DMS79 (cell line): ENCODE results near the gene FANCC.

Experiments
- DNase-seq: peaks from one replicate; lab custom pipeline; 2025; lab: John Stamatoyannopoulos, UW

Gene FANCC, protein sequence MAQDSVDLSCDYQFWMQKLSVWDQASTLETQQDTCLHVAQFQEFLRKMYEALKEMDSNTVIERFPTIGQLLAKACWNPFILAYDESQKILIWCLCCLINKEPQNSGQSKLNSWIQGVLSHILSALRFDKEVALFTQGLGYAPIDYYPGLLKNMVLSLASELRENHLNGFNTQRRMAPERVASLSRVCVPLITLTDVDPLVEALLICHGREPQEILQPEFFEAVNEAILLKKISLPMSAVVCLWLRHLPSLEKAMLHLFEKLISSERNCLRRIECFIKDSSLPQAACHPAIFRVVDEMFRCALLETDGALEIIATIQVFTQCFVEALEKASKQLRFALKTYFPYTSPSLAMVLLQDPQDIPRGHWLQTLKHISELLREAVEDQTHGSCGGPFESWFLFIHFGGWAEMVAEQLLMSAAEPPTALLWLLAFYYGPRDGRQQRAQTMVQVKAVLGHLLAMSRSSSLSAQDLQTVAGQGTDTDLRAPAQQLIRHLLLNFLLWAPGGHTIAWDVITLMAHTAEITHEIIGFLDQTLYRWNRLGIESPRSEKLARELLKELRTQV

DNA sequence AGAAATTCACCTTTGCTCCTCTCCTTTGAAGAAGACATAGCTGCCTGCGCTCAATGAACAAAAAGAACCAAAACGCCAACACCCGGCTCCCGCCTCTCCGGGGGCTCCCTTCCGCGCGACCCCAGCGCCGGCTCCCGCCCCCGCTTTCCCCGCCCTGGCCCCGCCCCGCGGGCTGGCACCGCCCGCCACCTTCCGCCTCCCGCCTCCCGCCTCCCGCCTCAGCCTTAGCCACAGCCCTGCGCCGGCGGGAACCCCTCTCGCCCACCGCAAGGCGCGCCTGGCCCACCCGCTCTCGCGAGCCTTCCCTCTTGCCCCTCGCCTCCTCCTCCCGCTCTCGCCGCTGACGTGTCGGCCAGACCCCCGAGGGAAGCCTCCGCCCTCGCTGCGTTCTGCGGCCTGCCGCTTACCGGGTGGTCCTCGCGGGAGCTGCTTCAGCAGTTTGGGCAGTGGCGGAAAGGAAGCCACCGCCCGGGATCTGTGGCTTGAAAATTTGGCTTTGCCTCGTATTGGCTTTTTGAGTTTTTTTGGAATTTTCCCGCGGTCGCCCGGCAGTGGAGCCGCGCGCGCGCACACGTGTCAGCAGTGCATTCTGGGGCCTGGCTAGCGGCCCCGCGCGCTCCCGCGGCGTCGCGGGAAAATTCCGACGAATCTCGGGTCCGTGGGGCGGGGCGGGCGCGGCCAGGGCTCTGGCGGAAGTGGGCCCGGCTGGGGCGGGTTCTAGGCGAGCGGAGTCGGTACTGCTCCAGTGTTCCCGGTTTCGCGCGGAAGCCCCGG, at the start of gene FANCC:
Gene FANCC (minus strand): TSS at position 591 of the 774 bp plus-strand sequence. CDS start 68,418 bp downstream, outside the sequence.
- DNase-seq = peak; percentile 29

DNA sequence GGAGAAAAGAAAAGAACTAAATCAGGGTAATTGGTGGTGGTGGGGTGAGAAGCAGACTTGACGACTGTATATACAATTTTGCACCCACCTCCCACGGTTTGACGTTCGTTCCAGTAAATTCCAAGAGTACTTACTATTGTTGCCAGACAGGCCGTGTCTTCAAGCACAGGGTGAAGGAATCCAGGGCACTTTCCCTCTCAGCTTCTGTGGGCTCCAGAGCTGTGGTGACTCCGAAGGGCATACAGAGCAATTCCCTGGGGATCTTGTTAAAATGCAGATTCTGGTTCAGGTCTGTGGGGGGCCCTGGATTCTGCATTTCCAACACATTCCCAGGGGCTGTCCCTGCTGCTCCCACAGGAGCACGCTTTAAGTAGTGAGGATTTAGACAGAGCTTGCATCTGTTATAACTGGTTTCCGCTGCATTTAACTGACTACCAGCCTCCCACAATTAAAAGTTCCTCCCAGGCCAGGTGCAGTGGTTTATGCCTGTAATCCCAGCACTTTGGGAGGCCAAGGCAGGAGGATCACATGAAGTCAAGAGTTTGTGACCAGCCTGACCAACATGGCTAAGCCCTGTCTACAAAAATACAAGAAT, 49.3 kb upstream of the FANCC start:
- DNase-seq = no peak

DNA sequence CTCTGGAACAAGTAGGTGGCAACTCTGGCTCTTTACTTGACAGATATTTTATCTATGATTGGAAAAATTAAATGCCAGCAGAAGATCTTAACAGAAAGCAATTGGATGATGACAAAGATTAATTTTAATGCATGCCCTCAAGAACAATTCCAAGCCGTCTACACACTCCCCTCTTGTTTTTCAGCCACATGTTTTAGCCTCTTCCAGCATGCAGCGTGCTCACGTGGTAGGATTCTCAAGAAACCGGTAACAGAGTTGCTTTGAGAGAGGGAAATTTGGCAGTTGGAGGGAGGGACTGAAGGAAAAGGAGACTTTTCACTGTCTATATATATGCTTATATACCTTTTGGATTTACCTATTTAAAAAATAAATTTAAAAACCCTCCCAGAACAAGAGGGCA, 48.3 kb upstream of the FANCC start:
- DNase-seq = no peak

DNA sequence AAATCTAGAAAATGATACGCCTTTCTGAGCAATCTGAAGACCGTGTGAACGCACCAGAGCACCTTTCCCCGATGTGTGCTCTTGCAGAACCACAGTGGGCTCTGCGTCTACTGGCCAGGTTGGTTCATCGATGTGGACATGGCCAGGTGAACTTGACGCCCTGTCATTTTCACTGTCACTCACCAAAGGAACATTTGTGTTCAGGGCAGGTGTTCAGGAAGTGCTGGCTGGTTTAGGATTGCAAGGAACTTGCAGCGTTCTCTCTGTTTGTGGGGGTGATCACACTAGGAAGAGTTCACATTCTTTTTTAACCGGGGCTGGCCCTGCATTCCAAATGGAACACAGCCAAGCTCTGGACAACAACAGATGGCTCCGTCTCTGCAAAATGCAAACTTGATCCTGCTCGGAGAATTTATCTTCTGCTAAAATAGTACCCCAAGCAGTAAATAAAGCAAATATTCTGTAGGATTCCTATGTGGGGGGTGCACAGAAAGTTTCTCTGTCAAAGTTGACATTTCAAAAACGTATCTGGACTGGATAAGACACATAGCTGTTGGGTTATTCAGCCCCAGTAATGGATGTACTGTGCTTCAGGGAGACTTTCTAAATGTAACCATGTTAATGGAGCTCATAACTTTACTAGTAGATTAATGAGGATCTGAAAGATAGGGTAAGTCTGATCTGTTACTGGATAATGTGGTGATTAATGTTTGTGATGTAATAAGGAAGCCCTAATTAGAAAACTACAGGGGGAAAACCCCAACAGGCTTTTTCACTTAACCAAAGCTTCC, 45.7 kb upstream of the FANCC start:
- DNase-seq = no peak

DNA sequence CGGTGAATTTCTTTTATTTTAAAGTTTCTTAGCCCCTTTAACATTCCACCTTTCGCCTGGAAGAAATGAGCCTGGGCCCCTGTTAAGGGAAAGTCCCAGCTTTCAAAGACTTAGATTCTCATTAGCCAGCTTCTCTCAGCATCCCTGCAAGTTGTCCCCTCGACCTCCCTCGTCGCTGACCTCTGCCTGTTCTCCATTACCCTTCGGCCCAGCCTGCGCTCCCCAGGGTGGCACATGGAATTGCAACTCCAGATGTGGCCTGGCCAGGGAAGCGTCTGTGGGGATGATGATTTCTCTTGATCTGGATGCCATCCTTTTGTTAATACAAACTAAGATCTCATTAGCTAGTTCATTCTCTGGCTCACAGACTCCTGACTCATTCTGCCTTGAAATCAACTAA, 43.4 kb upstream of the FANCC start:
- no peak for DNase-seq

DNA sequence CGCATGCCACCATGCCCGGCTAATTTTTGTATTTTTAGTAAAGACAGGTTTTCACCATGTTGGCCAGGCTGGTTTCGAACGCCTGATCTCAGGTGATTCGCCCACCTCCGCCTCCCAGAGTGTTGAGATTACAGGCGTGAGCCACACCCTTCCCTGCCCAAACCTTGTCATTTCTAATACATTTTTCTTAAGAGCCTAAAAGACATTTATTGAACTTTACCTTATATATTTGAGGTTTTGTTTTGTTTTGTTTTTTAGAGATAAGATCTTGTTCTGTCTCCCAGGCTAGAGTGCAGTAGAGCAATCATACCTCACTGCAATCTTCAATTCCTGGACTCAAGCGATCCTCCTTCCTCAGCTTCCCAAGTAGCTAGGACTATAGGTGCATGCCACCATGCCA, 39.8 kb upstream of the FANCC start:
- DNase-seq = no peak

DNA sequence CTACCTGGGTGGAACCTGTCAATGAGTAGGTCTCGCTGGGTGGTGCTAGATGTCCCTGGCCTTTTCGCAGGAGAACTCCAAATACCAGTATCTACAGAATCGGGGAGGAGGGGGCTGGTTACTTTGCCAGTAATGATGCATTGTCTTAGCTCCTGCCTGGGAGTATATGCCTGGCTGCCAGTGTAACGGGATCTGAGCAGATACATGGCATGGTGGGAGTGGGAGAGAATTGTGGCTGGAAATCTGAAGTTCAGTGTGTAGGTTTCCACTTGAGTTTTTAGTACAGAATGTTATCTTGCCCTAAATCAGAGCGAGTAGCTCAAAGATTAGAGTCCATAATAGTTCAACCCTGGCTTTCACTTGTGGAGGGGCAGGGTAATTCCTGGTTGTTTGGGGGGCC, 38.0 kb upstream of the FANCC start:
- no peak for DNase-seq

DNA sequence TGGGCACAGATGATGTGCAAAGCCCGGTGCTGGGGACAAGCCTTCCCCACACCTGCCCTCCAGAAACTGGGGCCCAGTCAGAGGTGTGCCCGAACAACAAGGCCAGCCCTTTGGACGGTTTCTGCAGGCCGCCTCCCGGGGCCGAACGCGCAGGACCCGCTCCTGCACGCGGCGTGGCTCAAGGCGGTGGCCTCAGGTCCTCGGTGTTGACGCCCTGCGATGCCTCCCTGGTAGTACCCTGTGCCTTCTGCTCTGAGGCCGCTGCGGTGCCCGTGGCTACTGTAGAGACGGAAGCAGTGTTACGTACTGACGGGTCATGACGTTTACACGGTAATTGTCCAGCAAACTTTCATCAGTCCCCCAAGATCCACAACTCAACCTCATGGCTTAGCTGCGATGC, 33.5 kb upstream of the FANCC start:
- no peak for DNase-seq

DNA sequence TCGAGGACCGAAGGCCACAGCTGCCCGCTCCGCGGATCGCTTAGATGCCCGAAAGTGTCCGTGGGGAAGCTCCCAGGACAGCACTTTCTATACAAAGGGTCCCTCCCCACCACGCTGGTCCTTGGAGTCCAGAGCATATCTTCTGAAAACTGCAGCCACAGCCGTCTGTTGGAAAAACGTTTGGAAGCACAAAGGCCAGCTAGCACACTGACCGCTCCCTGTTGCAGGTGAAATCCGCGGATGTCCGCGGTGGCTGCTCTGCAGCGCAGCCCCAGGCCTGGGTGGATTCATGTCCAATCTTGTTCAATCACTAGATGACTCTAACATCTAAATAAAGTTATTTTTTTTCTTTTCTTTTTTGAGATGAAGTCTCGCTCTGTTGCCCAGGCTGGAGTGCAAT, 32.8 kb upstream of the FANCC start:
- no peak for DNase-seq

DNA sequence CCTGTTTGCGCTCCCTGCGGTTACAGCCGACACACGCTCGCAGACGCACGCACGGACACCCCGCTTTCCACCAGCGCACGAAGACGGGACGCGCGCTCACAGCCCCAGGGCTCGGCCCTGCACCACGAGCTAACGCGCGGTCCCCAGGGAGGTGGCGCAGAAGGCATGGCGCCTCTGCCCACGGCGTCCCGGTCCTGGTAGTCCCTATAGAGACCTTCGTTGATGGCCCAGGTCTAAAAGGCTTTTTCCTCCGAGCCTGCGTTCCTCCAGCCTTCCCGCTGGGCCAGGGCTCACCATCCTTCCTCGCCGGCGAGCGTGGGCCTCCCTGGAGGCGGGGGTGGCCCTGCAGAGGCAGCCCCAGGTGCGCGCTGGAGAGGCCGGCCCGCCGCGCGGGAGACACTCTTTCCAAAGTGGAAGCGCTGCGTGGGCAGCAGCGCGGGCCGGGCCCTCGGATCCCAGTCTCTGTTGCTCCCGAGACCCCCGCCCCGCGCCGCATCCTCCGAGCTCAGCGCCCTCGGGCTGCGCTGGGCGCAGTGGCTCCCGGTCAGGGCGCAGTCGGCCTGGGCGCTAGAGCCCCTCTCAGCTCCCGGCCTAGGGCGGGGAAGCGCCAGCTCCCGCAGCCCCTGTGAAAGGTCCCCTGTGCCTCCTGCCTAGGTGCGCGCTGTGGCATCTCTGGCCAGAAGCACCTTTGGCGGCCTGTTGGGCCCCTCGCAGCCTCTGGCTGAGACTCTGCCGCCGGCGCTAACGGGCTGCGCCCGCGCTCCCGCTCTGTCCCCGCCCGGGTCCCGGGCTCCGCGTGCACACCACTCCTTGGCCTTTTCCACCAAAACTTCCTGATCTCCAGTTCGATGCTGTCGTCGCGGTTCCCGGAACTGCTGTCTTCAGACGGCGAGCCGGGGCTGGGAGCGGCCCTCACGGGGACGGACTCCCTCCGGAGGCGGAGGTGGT, 31.9 kb upstream of the FANCC start:
- no peak for DNase-seq

DNA sequence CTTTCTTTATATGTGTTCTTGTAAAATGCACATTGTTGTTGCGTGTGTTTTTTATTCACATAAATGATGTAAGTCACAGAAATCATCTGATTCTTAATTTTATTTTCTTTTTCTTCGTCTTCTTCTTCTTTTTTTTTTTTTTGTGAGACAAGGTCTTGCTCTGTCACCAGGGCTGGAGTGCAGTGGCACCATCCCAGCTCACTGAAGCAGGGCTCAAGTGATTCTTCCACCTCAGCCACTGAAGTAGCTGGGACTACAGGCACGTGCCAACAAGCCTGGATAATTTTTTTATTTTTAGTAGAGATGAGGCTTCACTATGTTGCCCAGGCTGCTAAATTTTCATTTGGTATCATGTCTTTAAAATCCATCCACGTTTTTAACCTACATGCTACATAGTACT, 28.5 kb upstream of the FANCC start:
- DNase-seq = no peak

DNA sequence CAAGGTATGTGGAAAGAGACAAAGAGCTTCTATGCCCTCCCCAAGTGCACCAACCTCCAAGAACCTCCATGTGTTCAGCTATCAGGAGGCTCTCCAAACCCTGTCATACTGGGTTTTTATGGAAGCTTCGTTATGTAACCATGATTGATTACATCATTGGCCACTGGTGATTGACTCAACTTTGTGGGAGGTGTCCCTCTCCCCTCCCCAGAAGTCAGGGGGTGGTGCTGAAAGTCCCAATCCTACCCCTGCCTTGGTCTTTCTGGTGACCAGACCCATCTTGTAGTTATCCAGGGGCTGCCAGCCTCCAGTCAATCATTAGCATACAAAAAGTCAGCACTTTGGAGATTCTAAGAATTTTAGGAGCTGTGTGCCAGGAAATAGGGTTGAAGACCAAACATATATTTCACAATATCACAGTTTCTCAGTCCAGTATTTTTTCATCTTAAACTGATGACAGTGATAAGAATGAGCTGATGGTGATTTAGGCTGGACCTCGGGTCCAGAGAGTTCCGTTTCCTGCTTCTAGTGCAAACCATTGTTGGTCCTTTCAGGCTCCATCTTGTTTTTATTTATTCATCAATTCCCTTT, 27.3 kb upstream of the FANCC start:
- no peak for DNase-seq

DNA sequence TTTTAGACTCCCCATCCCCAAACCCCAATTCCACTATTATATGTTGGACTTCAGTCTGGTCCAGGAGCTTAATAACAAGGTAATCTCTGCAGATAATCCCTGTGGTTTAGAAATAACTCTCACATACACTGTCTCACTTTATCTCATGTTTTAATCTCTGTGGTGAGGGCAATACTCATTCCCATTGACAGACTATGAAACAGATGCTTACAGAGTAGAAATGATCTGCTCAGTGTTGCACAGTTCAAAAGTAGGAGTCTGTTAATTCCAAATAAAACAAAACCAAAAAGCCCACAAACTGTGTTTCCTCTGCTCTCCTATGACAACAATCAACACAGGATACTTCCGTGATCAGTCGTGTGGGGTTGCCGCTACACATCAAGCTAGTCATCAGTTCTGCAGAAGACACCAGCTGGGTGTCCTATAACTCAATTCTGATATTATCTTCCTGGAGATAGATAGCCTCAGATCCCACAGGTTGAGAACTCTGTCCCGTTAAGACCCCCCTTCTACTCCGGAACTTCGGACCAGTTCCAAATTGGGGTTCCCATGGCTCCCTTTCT, 26.3 kb upstream of the FANCC start:
- DNase-seq = no peak

DNA sequence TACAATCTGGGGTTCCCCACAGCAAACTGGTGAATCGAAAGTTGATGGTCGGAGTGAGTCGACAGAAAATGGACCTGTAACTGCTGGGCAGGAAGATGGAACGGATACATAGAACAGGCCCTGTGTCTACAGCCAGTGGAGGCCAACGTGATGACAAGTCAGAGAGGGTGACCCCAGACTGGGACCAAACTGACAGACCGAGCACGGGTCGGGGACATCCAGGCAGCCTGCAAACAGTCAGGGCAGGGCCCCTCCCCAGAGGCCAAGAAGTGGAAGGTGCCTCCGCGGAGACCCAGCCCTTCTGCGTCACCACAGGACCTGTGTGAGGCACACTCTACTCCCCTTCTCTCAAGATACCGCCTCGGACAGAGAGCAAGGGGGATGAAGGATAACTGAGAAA, 25.1 kb upstream of the FANCC start:
- DNase-seq = no peak

DNA sequence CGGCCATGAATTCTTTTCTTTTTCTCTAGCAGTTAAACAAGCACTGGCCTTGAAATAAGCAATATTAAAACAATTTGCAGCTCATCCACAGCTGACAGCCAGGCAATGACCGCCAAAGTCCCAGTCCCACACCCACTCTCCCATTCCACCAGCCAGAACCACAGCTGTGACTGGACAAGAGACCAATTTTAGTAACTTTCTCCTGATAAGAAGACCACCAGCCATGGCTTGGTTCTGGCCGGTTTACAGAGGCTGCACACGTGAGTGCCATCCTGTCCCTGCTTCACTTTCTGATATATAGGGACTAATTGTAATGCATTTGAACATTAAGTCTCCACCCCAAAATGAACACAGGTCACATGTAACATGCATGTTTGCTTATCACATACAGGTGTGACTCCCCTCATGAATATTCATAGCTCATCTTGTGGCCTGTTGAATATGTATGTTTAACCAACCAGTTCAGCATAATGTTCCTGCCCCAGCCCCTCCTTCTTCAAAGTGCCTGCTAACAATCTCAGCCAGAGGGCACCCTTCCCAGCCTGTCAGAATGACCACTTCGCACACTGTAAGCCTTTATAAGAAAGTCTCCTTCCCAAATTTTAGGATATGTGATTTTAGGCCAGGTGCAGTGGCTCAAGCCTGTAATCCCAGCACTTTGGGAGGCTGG, 23.9 kb upstream of the FANCC start:
- no peak for DNase-seq

DNA sequence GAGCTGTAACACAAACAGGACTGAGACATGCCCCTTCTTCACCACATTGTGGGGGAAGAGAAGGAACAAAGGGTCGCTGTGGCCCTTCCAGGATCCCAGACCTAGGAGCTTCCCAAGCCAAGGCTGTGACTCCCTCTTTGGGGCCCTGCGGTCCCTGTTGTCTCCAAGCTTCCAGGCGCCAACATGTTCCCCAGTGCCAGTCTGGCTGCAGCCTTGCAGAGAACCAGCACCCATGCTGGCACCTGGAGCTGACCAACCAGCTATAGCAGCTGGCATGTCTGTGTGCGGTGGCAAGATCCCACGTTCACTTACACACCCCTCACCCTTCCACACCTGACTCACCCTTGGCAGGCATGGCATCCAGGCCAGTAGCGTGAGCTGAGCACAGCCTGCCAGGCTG, 20.7 kb upstream of the FANCC start:
- DNase-seq = no peak

DNA sequence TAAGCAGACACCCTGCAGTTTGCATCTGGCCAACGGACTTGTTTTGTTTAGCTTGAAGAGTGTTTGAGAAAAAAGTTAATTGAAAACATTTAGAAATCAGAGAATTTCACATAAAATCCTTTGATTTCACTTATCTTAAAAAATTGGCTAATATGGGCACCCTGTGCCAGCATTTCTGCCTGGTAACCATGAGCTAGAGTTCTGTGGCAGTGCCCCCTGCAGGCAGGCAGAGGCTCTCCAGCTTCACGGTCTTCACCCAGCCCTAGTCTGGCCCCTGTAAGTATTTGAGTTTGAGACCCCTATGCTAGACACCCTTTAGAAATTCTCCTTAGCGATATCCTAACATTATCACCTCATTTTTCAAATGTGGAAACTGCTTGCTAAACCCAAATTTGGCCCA, 18.8 kb upstream of the FANCC start:
- no peak for DNase-seq

DNA sequence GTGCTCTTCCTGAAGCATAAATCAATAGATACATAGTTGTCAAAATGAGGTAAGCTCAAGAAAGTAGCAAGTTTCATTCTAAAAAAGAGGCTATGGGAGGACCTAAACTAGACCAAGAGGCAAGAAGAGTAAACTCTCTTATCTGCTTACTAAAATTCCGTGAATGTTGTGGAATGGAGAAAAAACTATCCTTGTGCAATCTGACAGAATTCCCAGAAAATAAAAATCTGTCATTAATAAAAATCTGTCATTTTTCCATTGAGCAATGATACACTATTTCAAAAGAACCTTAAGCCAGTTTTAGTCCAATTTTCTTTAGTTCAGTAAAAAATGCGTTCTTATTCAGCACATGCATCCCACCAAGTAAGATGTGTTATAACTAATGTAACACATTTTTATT, 15.9 kb upstream of the FANCC start:
- no peak for DNase-seq

DNA sequence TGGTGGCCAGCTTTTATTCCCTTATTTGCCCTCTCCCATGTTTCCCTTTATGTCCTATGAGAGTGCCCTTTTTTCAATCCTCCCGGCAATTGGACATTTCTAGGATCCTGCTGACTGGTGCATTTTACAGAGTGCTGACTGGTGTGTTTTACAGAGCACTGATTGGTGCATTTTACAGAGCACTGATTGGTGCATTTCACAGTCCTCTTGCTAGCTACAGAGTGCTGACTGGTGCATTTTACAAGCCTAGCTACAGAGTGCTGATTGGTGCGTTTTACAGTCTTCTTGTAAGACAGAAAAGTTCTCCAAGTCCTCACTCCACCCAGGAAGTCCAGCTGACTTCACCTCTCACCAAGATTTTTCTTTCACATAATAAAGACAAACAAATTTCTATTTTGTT, 15.4 kb upstream of the FANCC start:
- no peak for DNase-seq
